ENCODE measurements around the gene TSPAN12. TPM values are rescaled to one million over a fixed set of nuclear protein-coding genes. Genes with fewer than 3 reads are reported as not detected.

Gene TSPAN12
- total and polyA plus RNA-seq, 2 of the 8 experiments (the other 6 are each of a cell fraction or from before 2014, with no cell fraction given), result 6.1 to 17.9 TPM

DNA sequence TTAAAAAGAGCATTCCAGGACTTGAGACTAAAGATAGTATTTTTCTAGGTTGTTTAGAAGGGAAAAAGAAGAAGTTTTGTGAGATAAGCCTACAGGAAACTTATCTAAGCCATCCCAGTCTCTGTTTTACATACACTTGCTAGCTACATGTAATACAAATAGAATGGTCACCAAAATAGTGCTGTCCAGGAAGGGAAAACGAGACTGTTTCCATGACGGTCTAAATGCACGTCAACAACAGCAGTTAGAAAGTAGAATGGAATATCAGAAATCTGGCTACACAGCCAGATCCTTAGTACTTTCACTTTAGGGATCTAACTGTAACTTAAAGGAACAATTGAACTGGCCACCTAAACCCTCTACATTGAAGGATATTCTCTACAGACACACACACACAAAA lies 117.6 kb downstream of the TSPAN12 start:
- Histone ChIP-seq H3K27me3 (replicated peaks in 1 of 4; ENCODE audit: control insufficient read depth in 3 of 4, extremely low read depth in 1 of 4, insufficient read depth in 3 of 4, low read length in 3 of 4) (no peaks in the 10 kb centered on the region), H3K4me1 (replicated peaks in 1 of 4; ENCODE audit: control insufficient read depth in 3 of 4, insufficient read depth in 4 of 4, low read length in 3 of 4) (peaks cover 0 to 5% (median 2%) of the 10 kb centered on the region in 4 experiments; a peak in 3 of 7 replicates), H3K79me1 (ENCODE audit: low read depth, low read length) (no peaks in the 10 kb centered on the region), H2BK5ac (ENCODE audit: low read depth, low read length) (no peak overlapping the region), H2BK120ac (replicated peaks; ENCODE audit: low read depth, low read length) (peak overlapping the region; percentile 75), H2BK20ac (ENCODE audit: low read length) (no peak overlapping the region), H3K4ac (replicated peaks; ENCODE audit: insufficient read length, low read depth, low read length) (no peak overlapping the region), H3K56ac (replicated peaks; ENCODE audit: insufficient read length, low read depth, low read length) (no peak overlapping the region), H3K9ac (replicated peaks in 1 of 4; ENCODE audit: extremely low read depth in 1 of 4, low read depth in 3 of 4, low read length in 3 of 4) (no peak overlapping the region), H3K23ac (ENCODE audit: insufficient read length) (no peak overlapping the region), H3K14ac (ENCODE audit: insufficient read length) (no peak overlapping the region), H2BK12ac (ENCODE audit: low read depth, low read length) (no peak overlapping the region), H3K79me2 (ENCODE audit: control insufficient read depth in 1 of 2, insufficient read depth in 2 of 2, low read length in 2 of 2) (no peaks in the 10 kb centered on the region), H4K5ac (ENCODE audit: insufficient read length, low read depth, low read length) (no peak overlapping the region), H3K4me3 (ENCODE audit: extremely low read depth in 1 of 4, insufficient read depth in 2 of 4, low read depth in 3 of 4, low read length in 4 of 4) (no peak overlapping the region), H2BK15ac (ENCODE audit: low read length) (no peak overlapping the region), H2AK5ac (ENCODE audit: low read depth, low read length) (no peak overlapping the region), H3K23me2 (ENCODE audit: low read depth, low read length) (no peaks in the 10 kb centered on the region; the same call in 1 of the 2 replicates), H3K18ac (ENCODE audit: extremely low read depth, low read length) (no peak overlapping the region), H3K4me2 (ENCODE audit: insufficient read depth in 1 of 2, low read depth in 2 of 2, low read length in 2 of 2) (no peak overlapping the region), H4K91ac (replicated peaks; ENCODE audit: insufficient read length, low read length) (no peak overlapping the region), H4K8ac (ENCODE audit: extremely low read depth, insufficient read depth, low read length) (no peak overlapping the region), H2AFZ (ENCODE audit: low read length) (no peak overlapping the region), H3K36me3 (ENCODE audit: control insufficient read depth in 2 of 4, insufficient read depth in 4 of 4, low read length in 3 of 4) (no peaks in the 10 kb centered on the region), H4K20me1 (replicated peaks in 1 of 2; ENCODE audit: control insufficient read depth in 1 of 2, insufficient read depth in 2 of 2, low read length in 2 of 2) (no peaks in the 10 kb centered on the region), H3K27ac (ENCODE audit: low read depth, low read length) (no peak overlapping the region), H3K9me3 (ENCODE audit: insufficient read depth in 2 of 2, low read depth in 1 of 2, low read length in 1 of 2) (no peaks in the 10 kb centered on the region)
- 90% methylated on average over 3 of the region's 3 CpGs; no CpG with 5 or more reads in 1 of the 2 experiments for WGBS, 2 experiments (ENCODE audit: extremely low coverage in 1 of 2, insufficient coverage in 1 of 2, insufficient read length in 1 of 2, insufficient replicate concordance in 2 of 2, low coverage in 1 of 2, low lambda C conversion rate in 2 of 2, missing lambda C conversion rate in 1 of 2)
- POLR2A ChIA-PET (ENCODE audit: partially characterized antibody), result no interaction called here
- DNase-seq (ENCODE audit: low read depth in 1 of 2, low spot score in 2 of 2) (no peak), FAIRE-seq (no peak)
- CTCF ChIA-PET (ENCODE audit: partially characterized antibody), result interaction anchor here (3.2 kb wide), 1 partner anchor 15 kb away, joined by 19 read pairs; no protein-coding TSS in a partner anchor
- TF ChIP-seq SIRT6 (IDR thresholded peaks at IDR 0.05; ENCODE audit: low read length), result no peak
- TF ChIP-seq RBBP5 (IDR thresholded peaks at IDR 0.05; ENCODE audit: borderline replicate concordance, low read depth, low read length), result no peak
- TF ChIP-seq FOSL1 (IDR thresholded peaks at IDR 0.05; ENCODE audit: insufficient read depth, low read depth, low read length), result no peak
- no peak for TF ChIP-seq POU5F1 (IDR thresholded peaks at IDR 0.05; ENCODE audit: low read depth, low read length)
- TF ChIP-seq SRF (IDR thresholded peaks at IDR 0.05; ENCODE audit: low read depth, low read length), result no peak
- TF ChIP-seq SP2 (IDR thresholded peaks at IDR 0.05; ENCODE audit: low read length), result no peak
- TF ChIP-seq TCF12 (IDR thresholded peaks at IDR 0.05; ENCODE audit: low read depth, low read length), result no peak
- no peak for TF ChIP-seq NRF1 (IDR thresholded peaks at IDR 0.05; ENCODE audit: low read depth, low read length)
- TF ChIP-seq TEAD4 (IDR thresholded peaks at IDR 0.05; ENCODE audit: low read depth, low read length), result no peak
- TF ChIP-seq KDM4A (IDR thresholded peaks at IDR 0.05; ENCODE audit: low read depth, low read length, severe bottlenecking), result no peak
- TF ChIP-seq EZH2 (IDR thresholded peaks at IDR 0.05; ENCODE audit: low read depth, low read length, severe bottlenecking), result no peak
- no peak for TF ChIP-seq GABPA (IDR thresholded peaks at IDR 0.05; ENCODE audit: borderline replicate concordance, insufficient read depth, low read length)
- TF ChIP-seq RNF2 (IDR thresholded peaks at IDR 0.05; ENCODE audit: borderline replicate concordance, low read depth, low read length, missing control alignments, poor library complexity, severe bottlenecking), result no peak
- no peak for TF ChIP-seq JUN (IDR thresholded peaks at IDR 0.05; ENCODE audit: low read depth, low read length)

All from H1 (cell line).